B cell (primary cell): Measurements from ENCODE around the gene ELP2. TPM values are rescaled to one million over a fixed set of nuclear protein-coding genes. Genes with fewer than 3 reads are reported as not detected.

Experiments used
- ATAC-seq: fragments of 200-7000 bp; cut with Tn5 transposase; one replicate; pipeline ENCODE4 v1.10.0; 2021; ENCODE audit warnings: low read depth, mild to moderate bottlenecking, moderate number of reproducible peaks, moderate library complexity
- CTCF ChIA-PET: fragments of 350-600 bp; sonication (Branson Sonifier 250); formaldehyde crosslinking; loops from one replicate; lab custom pipeline; 2021; ENCODE audit warnings: antibody characterized with exemption, inconsistent platforms; lab: Charles Lee
- POLR2A ChIA-PET: fragments of 350-600 bp; sonication (Branson Sonifier 250); formaldehyde crosslinking; loops from one replicate; lab custom pipeline; 2021; ENCODE audit warnings: antibody characterized with exemption; lab: Charles Lee
- DNase-seq: peaks from one replicate; pipeline ENCODE4 v3.0.0; 2013
- H2AFZ ChIP-seq: 2 replicates; pipeline ENCODE4 v1.6.1; 2012; ENCODE audit warnings: mild to moderate bottlenecking, low read depth, low read length; ENCODE audit not compliant: insufficient read depth, poor library complexity, severe bottlenecking
- H3K27ac ChIP-seq, 2 donors: 1 replicate in 1 of 2; 2 replicates in 1 of 2; pipeline ENCODE4 v1.5.1; 2012 to 2013; ENCODE audit warnings: low read length in 2 of 2, mild to moderate bottlenecking in 2 of 2, moderate library complexity in 1 of 2
- H3K27me3 ChIP-seq, 4 experiments: fragments of 200-600 bp in 1 of 4; sonication (generic) in 1 of 4; replicated peaks in 1 of 4; 1 replicate in 2 of 4; 2 replicates in 2 of 4; pipeline versions ENCODE4 v1.6.1 to v1.7.0; 2013 to 2016; ENCODE audit warnings: low read length in 3 of 4, mild to moderate bottlenecking in 2 of 4, mixed read lengths in 1 of 4, moderate library complexity in 1 of 4; ENCODE audit not compliant: insufficient read depth in 4 of 4, control insufficient read depth in 3 of 4; ENCODE audit errors: control extremely low read depth in 1 of 4
- H3K36me3 ChIP-seq, 2 experiments: replicated peaks in 1 of 2; 1 replicate in 1 of 2; 2 replicates in 1 of 2; pipeline versions ENCODE4 v1.6.1 to v1.7.1; 2013; ENCODE audit warnings: low read length in 1 of 2; ENCODE audit not compliant: insufficient read depth in 2 of 2, control insufficient read depth in 1 of 2; ENCODE audit errors: control extremely low read depth in 1 of 2, extremely low read depth in 1 of 2
- H3K4me1 ChIP-seq, 2 donors: fragments of 200-600 bp in 1 of 2; sonication (generic) in 1 of 2; 1 replicate in 1 of 2; 2 replicates in 1 of 2; pipeline versions ENCODE4 v1.5.1 to v1.6.1; 2013 to 2017; ENCODE audit warnings: low read length in 2 of 2; ENCODE audit not compliant: control insufficient read depth in 2 of 2, insufficient read depth in 2 of 2
- H3K4me2 ChIP-seq: replicated peaks from 2 replicates; pipeline ENCODE3; 2012; ENCODE audit warnings: mild to moderate bottlenecking, low read depth, low read length; ENCODE audit not compliant: poor library complexity, severe bottlenecking
- H3K4me3 ChIP-seq, 5 experiments: fragments of 200-600 bp in 1 of 5; sonication (generic) in 1 of 5; 1 replicate in 3 of 5; 2 replicates in 2 of 5; pipeline versions ENCODE4 v1.5.1 to v1.7.0; 2011 to 2016; ENCODE audit warnings: low read length in 4 of 5, mild to moderate bottlenecking in 4 of 5, low read depth in 2 of 5, control low read depth in 1 of 5, moderate library complexity in 1 of 5; ENCODE audit not compliant: insufficient read depth in 1 of 5; ENCODE audit errors: control extremely low read depth in 1 of 5, extremely low read depth in 1 of 5
- H3K79me2 ChIP-seq: fragments of 200-600 bp; sonication (generic); one replicate; pipeline ENCODE4 v1.6.0; 2016; ENCODE audit warnings: low read length; ENCODE audit not compliant: control insufficient read depth, insufficient read depth
- H3K9ac ChIP-seq: fragments of 200-600 bp; sonication (generic); 2 replicates; pipeline ENCODE4 v1.6.1; 2017; ENCODE audit warnings: mild to moderate bottlenecking, low read length, moderate library complexity
- H3K9me3 ChIP-seq, 3 donors: one replicate each; pipeline versions ENCODE4 v1.6.1 to v1.7.1; 2013; ENCODE audit warnings: low read length in 2 of 3; ENCODE audit not compliant: control insufficient read depth in 2 of 3, insufficient read depth in 1 of 3; ENCODE audit errors: control extremely low read depth in 1 of 3
- H4K20me1 ChIP-seq: 2 replicates; pipeline ENCODE4 v1.6.0; 2012; ENCODE audit warnings: mild to moderate bottlenecking, low read length; ENCODE audit not compliant: insufficient read depth, control insufficient read depth, poor library complexity, severe bottlenecking
- H3K27ac Mint-ChIP-seq: one replicate; pipeline ENCODE4 v1.8.0; 2021; ENCODE audit warnings: mixed read lengths
- H3K27me3 Mint-ChIP-seq: one replicate; pipeline ENCODE4 v1.8.0; 2021; ENCODE audit warnings: mixed read lengths
- H3K4me1 Mint-ChIP-seq: one replicate; pipeline ENCODE4 v1.8.0; 2021; ENCODE audit warnings: mixed read lengths
- H3K4me3 Mint-ChIP-seq: one replicate; pipeline ENCODE4 v1.8.0; 2021; ENCODE audit warnings: mixed read lengths
- H3K9me3 Mint-ChIP-seq: one replicate; pipeline ENCODE4 v1.8.0; 2022; ENCODE audit warnings: mixed read lengths; ENCODE audit not compliant: insufficient read depth
- CTCF ChIP-seq: fragments of 200-600 bp; IDR thresholded peaks from one replicate; pipeline ENCODE4 v1.8.0; 2022; ENCODE audit warnings: antibody characterized with exemption, mild to moderate bottlenecking
- EZH2 ChIP-seq: IDR thresholded peaks from 2 replicates; pipeline ENCODE4 v1.6.1; 2012; ENCODE audit warnings: borderline replicate concordance, low read depth, mild to moderate bottlenecking, moderate library complexity, low read length; ENCODE audit not compliant: insufficient read depth, poor library complexity, severe bottlenecking
- WGBS: methylation state at CpG from one replicate; pipeline ENCODE4 v1.1.5; 2013; ENCODE audit warnings: missing lambda C conversion rate; ENCODE audit not compliant: insufficient coverage; 5-methylcytosine and 5-hydroxymethylcytosine counted together
- intact Hi-C: fragments of 100-400 bp; cut with micrococcal nuclease; formaldehyde crosslinking; loops from one replicate; pipeline ENCODE4 v1.10.0; 2022
- polyA plus RNA-seq: library from polyadenylated mRNA; depleted of rRNA; stranded (reverse); fragments of >200 nt; gene quantifications from 2 replicates; pipeline ENCODE4 v1.2.3, GENCODE V29; 2012
- total RNA-seq, 2 donors: library from RNA; stranded (reverse); fragments of 120-200 nt in 1 of 2; gene quantifications; 1 replicate in 1 of 2; 2 replicates in 1 of 2; pipeline versions ENCODE4 v1.2.3 to v1.2.4, GENCODE V29; 2013 to 2022

ELP2 gene
- total and polyA plus RNA-seq, 2 donors (not counting 1 experiment from before 2014, with no cell fraction given) = 45.7 to 137 TPM

DNA sequence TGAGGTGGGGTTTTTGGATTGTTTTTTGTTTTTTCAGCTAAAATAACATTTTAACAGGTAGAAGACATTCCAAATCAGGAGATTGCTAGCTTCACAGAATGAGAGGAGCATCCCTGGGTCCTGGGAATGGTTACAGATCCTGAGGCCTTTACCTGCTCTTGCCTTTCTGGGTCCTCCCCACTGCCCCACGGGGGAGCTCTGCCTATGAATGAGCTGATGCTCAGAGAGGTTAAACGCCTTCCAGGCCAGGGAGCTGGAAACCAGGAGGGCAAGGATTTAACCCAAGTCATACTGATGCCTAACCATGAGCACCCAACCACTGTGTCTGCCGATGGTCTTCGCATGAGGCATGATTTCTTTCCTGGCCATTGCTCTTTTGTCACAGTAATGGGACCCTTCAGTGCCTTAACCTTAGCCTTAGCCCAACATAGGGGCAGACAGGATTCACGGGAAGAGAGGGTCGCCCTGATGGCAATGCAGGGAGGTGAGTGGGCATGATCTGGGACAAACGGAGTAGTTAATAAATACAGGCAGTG lies 73.7 kb downstream of the ELP2 start:
- H3K27me3 Mint-ChIP-seq = peaks cover 5% of the 10 kb centered on the region

GRCh38 chr18:36205166-36205565 lies 75.5 kb downstream of the ELP2 start:
- 96% methylated on average over 3 of the region's 4 CpGs for WGBS
- peaks cover 5% of the 10 kb centered on the region for H3K4me1 Mint-ChIP-seq
- no peak for DNase-seq
- Histone ChIP-seq H3K27me3 (no peaks in the 10 kb centered on the region), H3K79me2 (no peaks in the 10 kb centered on the region), H3K4me3 (no peak overlapping the region), H3K4me2 (no peak overlapping the region), H4K20me1 (no peaks in the 10 kb centered on the region), H3K4me1 (no peaks in the 10 kb centered on the region), H3K9ac (no peak overlapping the region), H2AFZ (no peak overlapping the region), H3K27ac (no peak overlapping the region), H3K36me3 (no peaks in the 10 kb centered on the region), H3K9me3 (peaks cover 0 to 1% (median 0%) of the 10 kb centered on the region in 3 donors)
- ATAC-seq = no peak
- H3K27ac Mint-ChIP-seq = no peak overlapping the region
- no peaks in the 10 kb centered on the region for H3K9me3 Mint-ChIP-seq
- peaks cover 5% of the 10 kb centered on the region for H3K27me3 Mint-ChIP-seq
- no peak overlapping the region for H3K4me3 Mint-ChIP-seq
- intact Hi-C loops = no loop called here
- TF ChIP-seq EZH2 = no peak
- no peak for TF ChIP-seq CTCF
- CTCF ChIA-PET = no interaction called here
- POLR2A ChIA-PET = no interaction called here

More for the DNA sequence above, 73.7 kb downstream of the ELP2 start:
- H3K4me3 Mint-ChIP-seq = no peak overlapping the region
- Histone ChIP-seq H3K36me3 (no peaks in the 10 kb centered on the region), H2AFZ (no peak overlapping the region), H3K4me3 (no peak overlapping the region), H3K4me2 (no peak overlapping the region), H3K79me2 (no peaks in the 10 kb centered on the region), H3K4me1 (no peaks in the 10 kb centered on the region), H4K20me1 (no peaks in the 10 kb centered on the region), H3K27ac (no peak overlapping the region), H3K27me3 (no peaks in the 10 kb centered on the region), H3K9ac (no peak overlapping the region), H3K9me3 (peaks cover 0 to 1% (median 0%) of the 10 kb centered on the region in 3 donors)
- no peaks in the 10 kb centered on the region for H3K9me3 Mint-ChIP-seq
- 87% methylated on average over 7 of the region's 7 CpGs for WGBS
- no peak overlapping the region for H3K27ac Mint-ChIP-seq
- intact Hi-C loops = no loop called here
- TF ChIP-seq CTCF (no peak), EZH2 (no peak)
- no peak for ATAC-seq
- DNase-seq = no peak
- H3K4me1 Mint-ChIP-seq = peaks cover 5% of the 10 kb centered on the region
- CTCF ChIA-PET = no interaction called here
- POLR2A ChIA-PET = no interaction called here
